HG03097 (cell line): ENCODE results near the gene PRKCE.

Experiments
- ATAC-seq: cut with Tn5 transposase; IDR thresholded peaks from one replicate; pipeline ENCODE4 v1.9.1; 2021; ENCODE audit not compliant: unreplicated experiment, low FRiP score

PRKCE gene

GRCh38 chr2:46079985-46080560 lies 428.6 kb downstream of the PRKCE start:
- no peak for ATAC-seq

- no peak for ATAC-seq
Measured at GRCh38 chr2:46082531-46083485, 431.3 kb downstream of the PRKCE start.

- no peak for ATAC-seq
Measured at GRCh38 chr2:46086578-46087070, 435.1 kb downstream of the PRKCE start.

GRCh38 chr2:46087492-46087891 lies 436.0 kb downstream of the PRKCE start:
- ATAC-seq, result no peak

GRCh38 chr2:46091004-46091403 lies 439.5 kb downstream of the PRKCE start:
- ATAC-seq, result no peak

- ATAC-seq, result no peak
Measured at GRCh38 chr2:46091961-46092667, 440.6 kb downstream of the PRKCE start.

- ATAC-seq, result no peak
Measured at GRCh38 chr2:46094689-46095088, 443.2 kb downstream of the PRKCE start.

GRCh38 chr2:46095830-46096229 lies 444.4 kb downstream of the PRKCE start:
- no peak for ATAC-seq

- ATAC-seq, result no peak
Measured at GRCh38 chr2:46096260-46096659, 444.8 kb downstream of the PRKCE start.

GRCh38 chr2:46097714-46098480 lies 446.4 kb downstream of the PRKCE start:
- ATAC-seq, result no peak

GRCh38 chr2:46098621-46099062 lies 447.2 kb downstream of the PRKCE start:
- ATAC-seq, result no peak

- ATAC-seq, result no peak
Measured at GRCh38 chr2:46101557-46102220, 450.2 kb downstream of the PRKCE start.

- no peak for ATAC-seq
Measured at GRCh38 chr2:46106690-46107089, 455.2 kb downstream of the PRKCE start.

- ATAC-seq, result no peak
Measured at GRCh38 chr2:46114996-46115395, 463.5 kb downstream of the PRKCE start.

- no peak for ATAC-seq
Measured at GRCh38 chr2:46116150-46116549, 464.7 kb downstream of the PRKCE start.

- ATAC-seq, result no peak
Measured at GRCh38 chr2:46116553-46116991, 465.1 kb downstream of the PRKCE start.

- no peak for ATAC-seq
Measured at GRCh38 chr2:46117379-46117778, 465.9 kb downstream of the PRKCE start.

- ATAC-seq, result no peak
Measured at GRCh38 chr2:46117994-46118393, 466.5 kb downstream of the PRKCE start.

- ATAC-seq, result no peak
Measured at GRCh38 chr2:46118656-46119371, 467.3 kb downstream of the PRKCE start.
